Measurements from ENCODE around the gene ETF1. TPM values are rescaled to one million over a fixed set of nuclear protein-coding genes. Genes with fewer than 3 reads are reported as not detected.

ETF1 gene
- total and polyA plus RNA-seq, 4 experiments from 2014 or later, result 31.1 to 46.5 (median 43.9) TPM

DNA sequence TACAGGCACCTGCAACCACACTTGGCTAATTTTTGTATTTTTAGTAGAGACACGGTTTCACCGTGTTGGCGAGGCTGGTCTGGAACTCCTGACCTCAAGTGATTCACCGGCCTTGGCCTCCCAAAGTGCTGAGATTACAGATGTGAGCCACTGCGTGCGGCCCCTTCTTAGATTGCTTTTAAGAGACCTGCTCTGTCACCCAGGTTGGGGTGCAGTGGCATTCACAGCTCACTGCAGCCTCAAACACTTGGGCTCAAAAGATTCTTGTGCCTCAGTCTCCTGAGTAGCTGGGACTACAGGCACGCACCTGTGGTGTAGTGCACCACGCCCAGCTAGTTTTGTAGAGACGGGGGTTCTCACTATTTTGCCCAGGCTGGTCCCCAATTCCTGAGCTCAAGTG, 21.2 kb upstream of the ETF1 start:
- Histone ChIP-seq H3K27me3 (ENCODE audit: insufficient read depth, low read length) (no peaks in the 10 kb centered on the region), H3K27ac (ENCODE audit: low read depth, low read length) (peak overlapping the region; percentile 64), H3K4me3 (ENCODE audit: low read length in 2 of 2) (no peak overlapping the region), H3K9me3 (ENCODE audit: control insufficient read depth in 1 of 2, low read length in 2 of 2) (no peaks in the 10 kb centered on the region), H3K4me1 (ENCODE audit: insufficient read depth, low read length) (peaks cover 51% of the 10 kb centered on the region), H3K36me3 (ENCODE audit: insufficient read depth, low read length) (peaks cover 78% of the 10 kb centered on the region)
- POLR2A ChIA-PET (ENCODE audit: partially characterized antibody), result interaction anchor here (1.8 to 4.2 kb wide), 2 partner anchors 11 to 21 kb away, joined by 8 to 33 read pairs; partner anchors contain the start of genes ETF1 and HSPA9
- peak overlapping the region in 6 of 7 donors; percentile 57 to 98 (median 97) for H3K27ac Mint-ChIP-seq
- intact Hi-C loops (cut with micrococcal nuclease), result no loop called here
- CTCF ChIA-PET (ENCODE audit: partially characterized antibody), result interaction anchor here (1.1 to 1.4 kb wide), 3 partner anchors 9 to 29 kb away, joined by 3 to 4 read pairs (median 4); no protein-coding TSS in a partner anchor
- H3K27me3 Mint-ChIP-seq, result no peaks in the 10 kb centered on the region
- H3K4me3 Mint-ChIP-seq, result no peak overlapping the region
- H3K36me3 Mint-ChIP-seq, result peaks cover 71 to 75% of the 10 kb centered on the region in 2 donors
- peaks cover 38 to 78% (median 59%) of the 10 kb centered on the region in 4 donors for H3K4me1 Mint-ChIP-seq
- H3K9me3 Mint-ChIP-seq, result no peaks in the 10 kb centered on the region
- no peak for DNase-seq

DNA sequence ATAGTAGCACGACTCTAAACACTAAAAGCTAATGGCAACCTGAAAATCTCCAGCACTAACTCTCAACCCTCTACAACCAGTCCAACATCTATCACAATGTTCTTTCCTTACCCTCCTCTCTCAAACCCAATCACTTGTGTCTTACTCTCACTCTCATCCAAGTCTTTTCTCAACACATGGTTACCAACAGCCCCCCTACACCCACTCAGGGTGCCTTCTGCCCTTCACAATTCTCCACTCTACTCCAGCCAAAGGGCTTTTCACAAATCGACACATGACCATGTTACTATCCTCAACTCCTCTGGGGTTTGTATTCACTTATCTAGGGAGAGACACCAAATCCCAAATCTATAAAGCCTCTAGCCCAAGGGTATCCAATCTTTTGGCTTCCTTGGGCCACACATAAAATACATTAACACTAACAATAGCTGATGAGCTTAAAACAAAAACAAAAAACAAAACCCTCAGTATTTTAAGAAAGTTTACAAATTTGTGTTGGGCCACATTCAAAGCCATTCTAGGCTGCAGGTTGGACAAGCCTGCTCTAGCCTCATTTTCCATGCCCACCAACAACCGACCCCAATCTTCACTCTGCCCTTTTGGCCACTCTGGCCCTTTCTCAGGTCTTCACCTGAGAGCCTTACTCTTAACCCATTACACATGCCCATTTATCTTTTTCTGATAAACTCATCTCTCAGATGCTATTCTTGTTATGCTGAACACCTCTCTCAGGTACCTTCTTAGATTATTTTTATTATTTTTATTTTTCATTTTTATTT, 20.5 kb upstream of the ETF1 start:
- no peak overlapping the region for H3K27ac ChIP-seq (ENCODE audit: low read depth, low read length)
- ChIA-PET POLR2A (ENCODE audit: partially characterized antibody) (interaction anchor here (1.8 to 4.2 kb wide), 2 partner anchors 12 to 20 kb away, joined by 8 to 33 read pairs; partner anchors contain the start of genes ETF1 and HSPA9), CTCF (ENCODE audit: partially characterized antibody) (interaction anchor here (1.1 to 1.4 kb wide), 3 partner anchors 8 to 30 kb away, joined by 3 to 4 read pairs (median 4); no protein-coding TSS in a partner anchor)
- H3K9me3 Mint-ChIP-seq, result no peaks in the 10 kb centered on the region
- no peaks in the 10 kb centered on the region for H3K9me3 ChIP-seq (ENCODE audit: control insufficient read depth in 1 of 2, low read length in 2 of 2)
- H3K4me1 Mint-ChIP-seq, result peaks cover 36 to 78% (median 58%) of the 10 kb centered on the region in 4 donors
- no peaks in the 10 kb centered on the region for H3K27me3 Mint-ChIP-seq
- H3K27ac Mint-ChIP-seq, result peak overlapping the region; percentile 15 to 90 (median 69)
- H3K4me1 ChIP-seq (ENCODE audit: insufficient read depth, low read length), result peaks cover 45% of the 10 kb centered on the region
- H3K36me3 Mint-ChIP-seq, result peaks cover 71 to 75% of the 10 kb centered on the region in 2 donors
- no peak overlapping the region for H3K4me3 ChIP-seq (ENCODE audit: low read length in 2 of 2)
- intact Hi-C loops (cut with micrococcal nuclease), result no loop called here
- peaks cover 78% of the 10 kb centered on the region for H3K36me3 ChIP-seq (ENCODE audit: insufficient read depth, low read length)
- no peak for DNase-seq
- peak overlapping the region in 4 of 8 donors; percentile 0 to 57 (median 32) for H3K4me3 Mint-ChIP-seq
- no peaks in the 10 kb centered on the region for H3K27me3 ChIP-seq (ENCODE audit: insufficient read depth, low read length)

DNA sequence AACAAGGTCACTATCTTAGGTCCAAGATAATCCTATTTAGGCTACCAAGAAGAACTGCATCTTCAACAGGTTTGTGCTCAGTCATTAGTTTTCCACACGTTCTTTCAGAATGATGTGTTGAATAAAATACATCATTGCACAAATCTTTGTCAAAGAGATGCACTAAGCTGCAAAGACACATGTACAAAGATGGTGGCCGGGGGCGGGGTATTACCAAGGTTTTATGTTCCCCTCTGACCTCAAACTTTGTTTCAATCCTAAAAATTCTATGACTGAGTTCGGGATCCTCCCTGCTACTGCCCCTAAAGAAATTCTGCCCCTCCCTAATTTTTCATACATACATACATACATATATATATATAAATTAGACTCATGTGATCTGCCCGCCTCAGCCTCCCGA, 17.9 kb upstream of the ETF1 start:
- H3K4me3 Mint-ChIP-seq, result no peak overlapping the region
- no peaks in the 10 kb centered on the region for H3K9me3 Mint-ChIP-seq
- no peak for DNase-seq
- no peak overlapping the region for H3K4me3 ChIP-seq (ENCODE audit: low read length in 2 of 2)
- ChIA-PET POLR2A (ENCODE audit: partially characterized antibody) (no interaction called here), CTCF (ENCODE audit: partially characterized antibody) (interaction anchor here (1.0 to 1.1 kb wide), 2 partner anchors 12 kb away, joined by 3 to 4 read pairs; no protein-coding TSS in a partner anchor)
- peaks cover 23 to 54% (median 41%) of the 10 kb centered on the region in 4 donors for H3K4me1 Mint-ChIP-seq
- H3K27me3 Mint-ChIP-seq, result no peaks in the 10 kb centered on the region
- intact Hi-C loops (cut with micrococcal nuclease), result no loop called here
- H3K27ac Mint-ChIP-seq, result peak overlapping the region in 2 of 7 donors; percentile 54 to 55
- peaks cover 26% of the 10 kb centered on the region for H3K4me1 ChIP-seq (ENCODE audit: insufficient read depth, low read length)
- no peaks in the 10 kb centered on the region for H3K27me3 ChIP-seq (ENCODE audit: insufficient read depth, low read length)
- peaks cover 73 to 77% of the 10 kb centered on the region in 2 donors for H3K36me3 Mint-ChIP-seq
- H3K9me3 ChIP-seq (ENCODE audit: control insufficient read depth in 1 of 2, low read length in 2 of 2), result no peaks in the 10 kb centered on the region
- peaks cover 78% of the 10 kb centered on the region for H3K36me3 ChIP-seq (ENCODE audit: insufficient read depth, low read length)
- no peak overlapping the region for H3K27ac ChIP-seq (ENCODE audit: low read depth, low read length)

DNA sequence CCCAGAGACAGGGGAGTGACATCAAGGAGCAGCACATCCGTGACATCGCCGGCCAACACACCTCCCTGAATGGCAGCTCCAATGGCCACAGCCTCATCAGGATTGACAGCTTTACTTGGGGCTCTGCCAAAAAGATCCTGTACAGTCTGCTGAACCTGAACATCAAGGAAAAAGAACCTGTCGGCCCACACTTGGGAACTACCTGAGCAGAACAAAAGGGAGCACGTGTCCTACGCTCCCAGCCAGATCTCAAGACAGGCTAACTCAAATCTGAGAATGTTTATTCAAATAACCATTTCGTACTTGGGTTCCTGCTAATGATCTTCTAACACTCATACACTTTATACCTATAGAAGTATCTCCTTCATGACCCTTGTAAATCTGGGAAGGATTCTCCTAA, 16.9 kb upstream of the ETF1 start:
- H3K4me3 Mint-ChIP-seq, result no peak overlapping the region
- H3K9me3 ChIP-seq (ENCODE audit: control insufficient read depth in 1 of 2, low read length in 2 of 2), result no peaks in the 10 kb centered on the region
- DNase-seq, result no peak
- H3K4me1 Mint-ChIP-seq, result peaks cover 17 to 46% (median 34%) of the 10 kb centered on the region in 4 donors
- H3K4me1 ChIP-seq (ENCODE audit: insufficient read depth, low read length), result peaks cover 17% of the 10 kb centered on the region
- H3K27ac ChIP-seq (ENCODE audit: low read depth, low read length), result no peak overlapping the region
- no peaks in the 10 kb centered on the region for H3K9me3 Mint-ChIP-seq
- peaks cover 69 to 78% of the 10 kb centered on the region in 2 donors for H3K36me3 Mint-ChIP-seq
- POLR2A ChIA-PET (ENCODE audit: partially characterized antibody), result interaction anchor here (1.3 kb wide), 1 partner anchor 16 kb away, joined by 4 read pairs; no protein-coding TSS in a partner anchor
- H3K36me3 ChIP-seq (ENCODE audit: insufficient read depth, low read length), result peaks cover 77% of the 10 kb centered on the region
- peak overlapping the region in 4 of 7 donors; percentile 45 to 88 (median 62) for H3K27ac Mint-ChIP-seq
- CTCF ChIA-PET (ENCODE audit: partially characterized antibody), result no interaction called here
- intact Hi-C loops (cut with micrococcal nuclease), result no loop called here
- H3K4me3 ChIP-seq (ENCODE audit: low read length in 2 of 2), result no peak overlapping the region
- no peaks in the 10 kb centered on the region for H3K27me3 Mint-ChIP-seq
- no peaks in the 10 kb centered on the region for H3K27me3 ChIP-seq (ENCODE audit: insufficient read depth, low read length)

DNA sequence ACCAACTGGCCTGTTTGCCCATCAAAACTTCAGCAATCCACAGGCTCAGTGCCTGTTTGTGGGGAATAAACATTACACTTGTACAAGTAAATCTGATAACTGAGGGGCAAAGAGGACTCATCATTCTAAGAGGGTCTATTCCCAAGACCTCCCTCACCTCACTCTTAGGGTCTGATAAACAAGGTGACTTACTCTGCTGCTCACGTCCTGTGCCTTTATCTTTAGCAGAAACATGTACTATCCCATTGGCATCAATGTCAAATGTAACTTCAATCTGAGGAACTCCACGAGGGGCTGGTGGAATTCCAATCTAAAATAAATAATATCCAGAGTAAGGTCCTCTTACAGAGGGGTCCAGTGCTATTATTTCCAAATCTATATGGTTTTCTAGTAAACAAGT, 14.6 kb upstream of the ETF1 start:
- ChIA-PET CTCF (ENCODE audit: partially characterized antibody) (no interaction called here), POLR2A (ENCODE audit: partially characterized antibody) (interaction anchor here (4.3 kb wide), 1 partner anchor 14 kb away, joined by 22 read pairs; the partner anchor contains the start of gene ETF1)
- Mint-ChIP-seq H3K9me3 (no peaks in the 10 kb centered on the region), H3K4me3 (no peak overlapping the region), H3K27ac (peak overlapping the region in 3 of 7 donors; percentile 27 to 68 (median 64)), H3K4me1 (peaks cover 5 to 27% (median 18%) of the 10 kb centered on the region in 4 donors), H3K27me3 (no peaks in the 10 kb centered on the region), H3K36me3 (peaks cover 64 to 80% of the 10 kb centered on the region in 2 donors)
- Histone ChIP-seq H3K27ac (ENCODE audit: low read depth, low read length) (no peak overlapping the region), H3K36me3 (ENCODE audit: insufficient read depth, low read length) (peaks cover 69% of the 10 kb centered on the region), H3K4me3 (ENCODE audit: low read length in 2 of 2) (no peak overlapping the region), H3K27me3 (ENCODE audit: insufficient read depth, low read length) (no peaks in the 10 kb centered on the region), H3K9me3 (ENCODE audit: control insufficient read depth in 1 of 2, low read length in 2 of 2) (no peaks in the 10 kb centered on the region), H3K4me1 (ENCODE audit: insufficient read depth, low read length) (no peaks in the 10 kb centered on the region)
- DNase-seq, result no peak
- intact Hi-C loops (cut with micrococcal nuclease), result no loop called here

DNA sequence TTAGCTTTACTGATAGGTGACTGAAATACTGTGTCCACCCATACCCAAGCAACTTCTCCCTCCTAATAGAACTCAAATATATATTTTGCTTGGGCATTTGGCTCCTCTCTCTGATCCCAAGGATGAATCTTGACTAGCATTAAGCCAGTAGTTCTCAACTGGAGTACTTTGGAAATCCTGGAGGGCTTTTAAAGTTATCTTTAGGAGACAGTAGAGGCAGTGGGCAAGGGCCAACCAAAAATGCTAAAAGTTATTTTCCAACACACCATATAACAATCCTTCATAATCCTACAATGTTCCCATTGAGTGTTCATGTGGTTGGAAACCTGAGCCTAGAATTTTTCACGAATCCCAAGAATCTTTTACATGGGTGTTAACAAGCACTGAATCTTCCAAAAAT, 11.1 kb upstream of the ETF1 start:
- DNase-seq, result no peak
- ChIA-PET CTCF (ENCODE audit: partially characterized antibody) (no interaction called here), POLR2A (ENCODE audit: partially characterized antibody) (interaction anchor here (3.8 kb wide), 1 partner anchor 11 kb away, joined by 21 read pairs; the partner anchor contains the start of gene ETF1)
- Mint-ChIP-seq H3K27me3 (no peaks in the 10 kb centered on the region), H3K27ac (peak overlapping the region in 3 of 7 donors; percentile 17 to 68 (median 57)), H3K4me1 (peaks cover 12 to 24% (median 14%) of the 10 kb centered on the region in 4 donors), H3K36me3 (peaks cover 39 to 60% of the 10 kb centered on the region in 2 donors), H3K4me3 (no peak overlapping the region), H3K9me3 (peaks cover 0 to 4% (median 0%) of the 10 kb centered on the region in 8 donors)
- H3K9me3 ChIP-seq (ENCODE audit: control insufficient read depth in 1 of 2, low read length in 2 of 2), result no peaks in the 10 kb centered on the region
- intact Hi-C loops (cut with micrococcal nuclease), result no loop called here
- H3K4me1 ChIP-seq (ENCODE audit: insufficient read depth, low read length), result no peaks in the 10 kb centered on the region
- no peak overlapping the region for H3K4me3 ChIP-seq (ENCODE audit: low read length in 2 of 2)
- peaks cover 48% of the 10 kb centered on the region for H3K36me3 ChIP-seq (ENCODE audit: insufficient read depth, low read length)
- no peak overlapping the region for H3K27ac ChIP-seq (ENCODE audit: low read depth, low read length)
- H3K27me3 ChIP-seq (ENCODE audit: insufficient read depth, low read length), result no peaks in the 10 kb centered on the region
